Measurements from ENCODE around the gene GLB1L. TPM values are rescaled to one million over a fixed set of nuclear protein-coding genes. Genes with fewer than 3 reads are reported as not detected.

GLB1L gene
- total RNA-seq, 4 donors from 2014 or later: 5.9 to 9.7 (median 6.6) TPM

DNA sequence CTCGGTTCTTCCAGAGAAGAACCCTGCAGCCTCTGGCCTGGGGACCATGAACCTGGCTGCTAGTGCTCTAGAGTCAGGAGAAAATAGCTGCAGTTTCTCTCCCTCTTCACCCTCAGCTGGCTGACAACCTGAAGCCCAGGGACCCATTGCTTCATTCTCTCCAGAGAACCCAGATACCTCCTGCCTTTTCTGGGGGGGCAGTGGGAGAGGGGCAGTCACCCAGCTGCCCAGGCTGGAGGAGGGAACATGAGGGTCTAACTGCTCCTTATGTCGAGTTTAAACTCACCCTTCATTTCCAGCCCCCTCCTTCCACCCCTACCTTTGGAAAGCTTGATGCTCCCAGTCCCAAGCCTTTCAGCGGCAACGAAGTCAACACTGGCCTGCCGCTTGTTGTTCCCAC is 46.3 kb downstream of the GLB1L start:
- no peak for ATAC-seq
- Histone ChIP-seq H3K27me3 (peaks cover 18% of the 10 kb centered on the region), H3K4me1 (no peaks in the 10 kb centered on the region), H3K36me3 (no peaks in the 10 kb centered on the region), H3K9me3 (no peaks in the 10 kb centered on the region), H3K27ac (no peak overlapping the region), H3K4me3 (no peak overlapping the region)
- WGBS, 2 donors (ENCODE audit: low coverage in 1 of 2): 60 to 64% methylated on average over 4 of the region's 5 CpGs
- TF ChIP-seq POLR2A (IDR thresholded peaks at IDR 0.05): no peak
- no peak for TF ChIP-seq EP300 (IDR thresholded peaks at IDR 0.05)
- no peak for TF ChIP-seq POLR2AphosphoS5 (IDR thresholded peaks at IDR 0.05)
- TF ChIP-seq, protein P1, sequence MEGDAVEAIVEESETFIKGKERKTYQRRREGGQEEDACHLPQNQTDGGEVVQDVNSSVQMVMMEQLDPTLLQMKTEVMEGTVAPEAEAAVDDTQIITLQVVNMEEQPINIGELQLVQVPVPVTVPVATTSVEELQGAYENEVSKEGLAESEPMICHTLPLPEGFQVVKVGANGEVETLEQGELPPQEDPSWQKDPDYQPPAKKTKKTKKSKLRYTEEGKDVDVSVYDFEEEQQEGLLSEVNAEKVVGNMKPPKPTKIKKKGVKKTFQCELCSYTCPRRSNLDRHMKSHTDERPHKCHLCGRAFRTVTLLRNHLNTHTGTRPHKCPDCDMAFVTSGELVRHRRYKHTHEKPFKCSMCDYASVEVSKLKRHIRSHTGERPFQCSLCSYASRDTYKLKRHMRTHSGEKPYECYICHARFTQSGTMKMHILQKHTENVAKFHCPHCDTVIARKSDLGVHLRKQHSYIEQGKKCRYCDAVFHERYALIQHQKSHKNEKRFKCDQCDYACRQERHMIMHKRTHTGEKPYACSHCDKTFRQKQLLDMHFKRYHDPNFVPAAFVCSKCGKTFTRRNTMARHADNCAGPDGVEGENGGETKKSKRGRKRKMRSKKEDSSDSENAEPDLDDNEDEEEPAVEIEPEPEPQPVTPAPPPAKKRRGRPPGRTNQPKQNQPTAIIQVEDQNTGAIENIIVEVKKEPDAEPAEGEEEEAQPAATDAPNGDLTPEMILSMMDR (IDR thresholded peaks at IDR 0.05): no peak

DNA sequence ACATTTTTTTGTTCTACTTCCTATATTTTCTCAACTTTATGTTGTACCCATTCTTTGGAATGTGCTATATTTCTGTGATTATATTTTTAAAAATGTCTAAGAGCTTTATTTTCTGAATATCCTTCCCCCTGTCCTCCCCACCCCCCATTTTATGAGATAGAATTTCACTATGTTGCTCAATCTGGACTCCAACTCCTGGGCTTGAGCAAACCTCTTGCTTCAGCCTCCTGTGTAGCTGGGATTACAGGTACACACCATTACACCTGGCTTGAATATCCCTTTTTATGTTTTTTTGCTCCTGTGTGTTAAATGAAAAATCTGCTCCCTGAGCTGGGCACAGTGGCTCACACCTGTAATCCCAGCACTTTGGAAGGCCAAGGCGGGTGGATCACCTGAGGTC is 47.9 kb downstream of the GLB1L start:
- no peak for TF ChIP-seq POLR2A (IDR thresholded peaks at IDR 0.05)
- no peak for TF ChIP-seq EP300 (IDR thresholded peaks at IDR 0.05)
- TF ChIP-seq, protein P1 (IDR thresholded peaks at IDR 0.05): no peak
- no peak for TF ChIP-seq POLR2AphosphoS5 (IDR thresholded peaks at IDR 0.05)
- no CpG with 5 or more reads among the region's 1 CpG for WGBS, 2 donors (ENCODE audit: low coverage in 1 of 2)
- H3K27me3 ChIP-seq: peaks cover 18% of the 10 kb centered on the region
- no peak for ATAC-seq
- H3K4me1 ChIP-seq: no peaks in the 10 kb centered on the region
- no peak overlapping the region for H3K4me3 ChIP-seq
- no peak overlapping the region for H3K27ac ChIP-seq
- H3K36me3 ChIP-seq: no peaks in the 10 kb centered on the region
- H3K9me3 ChIP-seq: no peaks in the 10 kb centered on the region

DNA sequence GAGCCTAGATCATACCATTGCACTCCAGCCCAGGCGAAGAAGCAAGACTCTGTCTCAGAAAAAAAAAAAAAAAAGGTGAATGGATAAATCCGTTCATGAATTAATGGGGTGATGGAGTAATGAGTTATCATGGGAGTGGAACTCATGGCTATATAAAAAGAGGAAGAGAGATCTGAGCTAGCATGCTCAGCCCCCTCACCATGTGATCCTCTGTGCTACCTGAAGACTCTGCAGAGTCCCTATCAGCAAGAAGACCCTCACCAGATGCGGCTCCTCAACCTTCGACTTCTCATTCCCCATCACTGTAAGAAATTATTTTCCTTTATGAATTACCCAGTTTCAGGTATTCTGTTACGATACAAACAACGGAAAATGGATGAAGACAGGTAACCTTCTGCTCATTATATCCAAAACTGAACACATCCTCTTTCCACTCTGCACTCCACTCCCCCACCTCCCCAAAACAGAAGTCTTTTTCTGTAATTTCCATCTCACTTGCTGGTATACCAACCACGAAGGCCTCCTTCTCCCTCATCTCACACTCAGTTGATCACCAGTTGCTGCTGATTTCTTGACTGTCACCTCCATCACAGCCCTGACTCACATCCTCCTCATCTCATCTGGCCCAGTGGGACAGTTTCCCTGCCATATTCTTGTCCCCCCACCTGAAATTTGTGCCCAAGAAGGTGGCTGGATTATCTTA is 58.3 kb downstream of the GLB1L start:
- TF ChIP-seq EP300 (IDR thresholded peaks at IDR 0.05): no peak
- no peak for TF ChIP-seq POLR2AphosphoS5 (IDR thresholded peaks at IDR 0.05)
- TF ChIP-seq POLR2A (IDR thresholded peaks at IDR 0.05): no peak
- TF ChIP-seq, protein P1 (IDR thresholded peaks at IDR 0.05): no peak
- Histone ChIP-seq H3K4me3 (no peak overlapping the region), H3K4me1 (no peaks in the 10 kb centered on the region), H3K27ac (no peak overlapping the region), H3K27me3 (no peaks in the 10 kb centered on the region), H3K36me3 (peaks cover 0 to 42% of the 10 kb centered on the region in 2 donors), H3K9me3 (no peaks in the 10 kb centered on the region)
- 89 to 90% methylated on average over 1 to 7 of the region's 7 CpGs for WGBS, 2 donors (ENCODE audit: low coverage in 1 of 2)
- no peak for ATAC-seq

Small RNA genes lying within 50 kb of the gene (small RNA-seq; reads per million reads assigned to genes)
- 0 to 1.4 (median 0.06) reads per million in 4 donors for gene MIR153-1

Other genes with a start within 250 kb of the GLB1L start
- not detected for gene CFAP65, start 203.9 kb downstream of the GLB1L start, total RNA-seq
- gene IHH, start 184.5 kb downstream of the GLB1L start, total RNA-seq: under 1 TPM in 1 of 4 donors, not detected in 3; 0.23 TPM
- 10 to 100 TPM; 12.8 to 25.5 (median 17.4) TPM for gene NHEJ1, start 84.6 kb downstream of the GLB1L start, total RNA-seq
- gene SLC23A3, start 75.4 kb downstream of the GLB1L start, total RNA-seq: 1 to 10 TPM in 1 of 4 donors, under 1 TPM in 2, not detected in 1; 0.23 to 1.1 (median 0.27) TPM
- gene CNPPD1, start 68.5 kb downstream of the GLB1L start, total RNA-seq: 10 to 100 TPM; 50.6 to 82.0 (median 66.0) TPM
- gene RETREG2, start 67.2 kb downstream of the GLB1L start, total RNA-seq: 10 to 100 TPM; 49.8 to 63.7 (median 57.6) TPM
- gene ZFAND2B, start 38.7 kb downstream of the GLB1L start, total RNA-seq: 10 to 100 TPM; 34.7 to 44.5 (median 37.6) TPM
- gene ABCB6, start 26.5 kb downstream of the GLB1L start, total RNA-seq: 10 to 100 TPM; 11.4 to 19.6 (median 16.8) TPM
- 10 to 100 TPM; 39.8 to 82.6 (median 47.0) TPM for gene ATG9A, start 15.8 kb downstream of the GLB1L start, total RNA-seq
- 10 to 100 TPM; 24.3 to 48.4 (median 25.1) TPM for gene ANKZF1, start 15.6 kb downstream of the GLB1L start, total RNA-seq
- 10 to 100 TPM; 10.2 to 14.0 (median 11.6) TPM for gene STK16, start within 50 bp of the GLB1L start, total RNA-seq
- gene TUBA4B, start 7.8 kb upstream of the GLB1L start, total RNA-seq: not detected
- gene TUBA4A, start 8.5 kb upstream of the GLB1L start, total RNA-seq: 10 to 100 TPM; 33.2 to 89.3 (median 56.2) TPM
- 10 to 100 TPM; 45.3 to 76.1 (median 54.9) TPM for gene DNAJB2, start 33.9 kb upstream of the GLB1L start, total RNA-seq
- 1 to 10 TPM in 2 of 4 donors, under 1 TPM in 1, not detected in 1; 0.58 to 3.0 (median 1.9) TPM for gene PTPRN, start 64.0 kb upstream of the GLB1L start, total RNA-seq
- gene RESP18, start 87.3 kb upstream of the GLB1L start, total RNA-seq: not detected
- gene DNPEP, start 142.5 kb upstream of the GLB1L start, total RNA-seq: 10 to 100 TPM; 37.8 to 76.9 (median 59.2) TPM
- over 10,000 TPM; 10,852 to 31,720 (median 15,007) TPM for gene DES, start 172.9 kb upstream of the GLB1L start, total RNA-seq
- gene SPEG, start 189.4 kb upstream of the GLB1L start, total RNA-seq: 100 to 1,000 TPM in 3 of 4 donors, 10 to 100 TPM in 1; 90.2 to 307 (median 214) TPM

All from gastroesophageal sphincter (tissue), 4 donors.